ENCODE measurements around the gene DOC2A.

- no peak for TF ChIP-seq ZNF274 (IDR thresholded peaks at IDR 0.05; ENCODE audit: low read depth, low read length)
- no peak for TF ChIP-seq SUZ12 (IDR thresholded peaks at IDR 0.05; ENCODE audit: extremely low read depth, insufficient read depth, insufficient read length)
- TF ChIP-seq YY1 (IDR thresholded peaks at IDR 0.05; ENCODE audit: insufficient read depth, insufficient read length), result no peak
Measured at GRCh38 chr16:30054451-30054850, 43.6 kb upstream of the DOC2A start.
